ENCODE results near the gene CREB3L1. TPM values are rescaled to one million over a fixed set of nuclear protein-coding genes. Genes with fewer than 3 reads are reported as not detected.

CREB3L1 gene
- total RNA-seq, 1 experiment from 2014 or later, result 3.3 TPM

GRCh38 chr11:46259971-46260560, 17.4 kb upstream of the CREB3L1 start:
- Mint-ChIP-seq H3K27ac (0 out of 7 replicates have a peak overlapping the region, but pooled peaks of 1 of the 3 experiments have one; percentile 68), H3K27me3 (ENCODE audit: low read depth) (no peaks in the 10 kb centered on the region; the same call in 1 of the 2 replicates), H3K4me1 (peaks cover 0 to 9% of the 10 kb centered on the region in 2 experiments; a peak in 2 of 4 replicates), H3K36me3 (ENCODE audit: insufficient read depth in 1 of 3, low read depth in 3 of 3) (no peaks in the 10 kb centered on the region; a peak in 1 of 7 replicates), H3K4me3 (no peak overlapping the region), H3K9me3 (peaks cover 0 to 6% of the 10 kb centered on the region in 2 experiments; a peak in 2 of 5 replicates)
- no peak overlapping the region for H3K18ac ChIP-seq (ENCODE audit: insufficient read length, low read depth, low read length)
- no peaks in the 10 kb centered on the region for H3K79me1 ChIP-seq (ENCODE audit: insufficient read depth, low read depth, low read length, poor library complexity, severe bottlenecking)
- no peak overlapping the region for H3K9ac ChIP-seq (ENCODE audit: extremely low read depth, insufficient read length, low read length)
- no peak overlapping the region for H2BK12ac ChIP-seq (ENCODE audit: insufficient read length, low read depth, low read length)
- no peaks in the 10 kb centered on the region for H3K4me1 ChIP-seq (ENCODE audit: insufficient read depth, low read length)
- no peak overlapping the region for H3K4ac ChIP-seq (ENCODE audit: low read depth, low read length)
- H3K14ac ChIP-seq (ENCODE audit: insufficient read depth, low read length), result peak overlapping the region; percentile 71; the same call in 1 of the 2 replicates
- no peak overlapping the region for H2BK15ac ChIP-seq (ENCODE audit: low read depth, low read length)
- no peak overlapping the region for H2BK120ac ChIP-seq (ENCODE audit: low read depth, low read length, poor library complexity, severe bottlenecking)
- no peak overlapping the region for H3T11ph ChIP-seq (ENCODE audit: low read length)
- H4K5ac ChIP-seq (ENCODE audit: insufficient read length, low read depth, low read length), result no peak overlapping the region
- H2BK20ac ChIP-seq (ENCODE audit: low read depth, low read length, poor library complexity, severe bottlenecking), result no peak overlapping the region
- H3K27ac ChIP-seq (ENCODE audit: insufficient read length, low read depth, low read length), result no peak overlapping the region
- no peaks in the 10 kb centered on the region for H3K79me2 ChIP-seq (ENCODE audit: insufficient read depth, low read length)
- no peak for DNase-seq
- no peak overlapping the region for H2AK5ac ChIP-seq (ENCODE audit: insufficient read length, low read length)
- no peak overlapping the region for H3K4me2 ChIP-seq (ENCODE audit: insufficient read depth, insufficient read length, low read length)
- H4K8ac ChIP-seq (replicated peaks; ENCODE audit: insufficient read length, low read depth, low read length), result no peak overlapping the region
- no peaks in the 10 kb centered on the region for H4K20me1 ChIP-seq (ENCODE audit: control insufficient read depth, insufficient read depth, insufficient read length)
- H3K9me3 ChIP-seq (ENCODE audit: control insufficient read depth, low read depth, low read length), result no peaks in the 10 kb centered on the region
- H2BK5ac ChIP-seq (ENCODE audit: insufficient read length, low read length), result no peak overlapping the region
- H3K23me2 ChIP-seq (ENCODE audit: insufficient read length, low read depth, low read length, poor library complexity, severe bottlenecking), result no peaks in the 10 kb centered on the region
- no peak for TF ChIP-seq CTCF (conservative IDR thresholded peaks at IDR 0.05)
- no peak overlapping the region for H3K23ac ChIP-seq (ENCODE audit: insufficient read length, low read depth, low read length)
- no peak overlapping the region for H2AFZ ChIP-seq (ENCODE audit: low read length)
- H4K91ac ChIP-seq (ENCODE audit: insufficient read length, low read depth, low read length), result no peak overlapping the region
- no peak overlapping the region for H3K56ac ChIP-seq (ENCODE audit: insufficient read length, low read depth, low read length)
- no CpG with 5 or more reads among the region's 10 CpGs for WGBS (ENCODE audit: extremely low coverage, insufficient read length, low lambda C conversion rate)
- no peaks in the 10 kb centered on the region for H3K27me3 ChIP-seq (ENCODE audit: insufficient read depth, low read length)
